RWPE2 (cell line): ENCODE results near the gene MCF2L.
A peak's percentile ranks its signal among the peaks of the same experiment; 100 is the strongest.

ENCODE experiments used
- ATAC-seq: fragments of 200-7000 bp; cut with Tn5 transposase; 3 replicates; pipeline ENCODE4 v1.9.1; 2021; ENCODE audit warnings: low read depth
- DNase-seq: peaks from one replicate; pipeline ENCODE4 v3.0.0-alpha.2; 2020; ENCODE audit warnings: low spot score
- H3K27ac ChIP-seq: fragments of 450-650 bp; 2 replicates; pipeline ENCODE4 v1.5.1; 2017; ENCODE audit warnings: mild to moderate bottlenecking; ENCODE audit not compliant: poor library complexity, severe bottlenecking
- H3K27me3 ChIP-seq: fragments of 250-450 bp; sonication (Bioruptor Pico); 2 replicates; pipeline ENCODE4 v1.5.1; 2021; ENCODE audit warnings: mild to moderate bottlenecking, moderate library complexity; ENCODE audit not compliant: insufficient read depth, poor library complexity, severe bottlenecking
- H3K36me3 ChIP-seq: fragments of 250-450 bp; sonication (Bioruptor Pico); 2 replicates; pipeline ENCODE4 v1.5.1; 2020; ENCODE audit warnings: low read depth, mild to moderate bottlenecking, moderate library complexity
- H3K4me1 ChIP-seq: fragments of 250-450 bp; sonication (Bioruptor Pico); 2 replicates; pipeline ENCODE4 v1.5.1; 2021; ENCODE audit warnings: mild to moderate bottlenecking, moderate library complexity; ENCODE audit not compliant: insufficient read depth, poor library complexity, severe bottlenecking
- H3K4me3 ChIP-seq: fragments of 250-450 bp; sonication (Bioruptor Pico); 2 replicates; pipeline ENCODE4 v1.5.1; 2021; ENCODE audit warnings: mild to moderate bottlenecking, moderate library complexity; ENCODE audit not compliant: severe bottlenecking
- H3K9me3 ChIP-seq: fragments of 250-450 bp; sonication (Bioruptor Pico); 2 replicates; pipeline ENCODE4 v1.5.1; 2021; ENCODE audit warnings: mild to moderate bottlenecking, moderate library complexity; ENCODE audit not compliant: severe bottlenecking
- TF ChIP-seq, protein P1 (sequence below): fragments of 450-650 bp; IDR thresholded peaks from one replicate; pipeline ENCODE4 v1.5.1; 2017; ENCODE audit warnings: mild to moderate bottlenecking, moderate library complexity; ENCODE audit not compliant: poor library complexity, severe bottlenecking

MCF2L gene

DNA sequence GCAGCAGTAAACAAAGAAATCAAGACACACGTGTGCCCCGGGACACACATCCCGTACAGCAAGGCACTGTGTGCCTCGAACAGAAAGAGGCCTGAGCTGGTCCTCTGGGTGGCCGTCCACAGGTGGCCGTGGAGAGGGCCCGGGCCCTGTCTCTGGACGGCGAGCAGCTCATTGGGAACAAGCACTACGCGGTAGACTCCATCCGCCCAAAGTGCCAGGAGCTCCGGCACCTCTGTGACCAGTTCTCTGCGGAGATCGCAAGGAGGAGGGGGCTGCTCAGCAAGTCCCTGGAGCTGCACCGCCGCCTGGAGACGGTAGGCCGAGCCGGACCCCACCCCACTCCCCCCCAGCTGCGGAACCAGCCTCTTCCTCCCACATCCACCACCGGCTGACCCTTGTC is 105.9 kb downstream of the MCF2L start:
- ATAC-seq (no peak), DNase-seq (no peak)
- TF ChIP-seq, protein P1, sequence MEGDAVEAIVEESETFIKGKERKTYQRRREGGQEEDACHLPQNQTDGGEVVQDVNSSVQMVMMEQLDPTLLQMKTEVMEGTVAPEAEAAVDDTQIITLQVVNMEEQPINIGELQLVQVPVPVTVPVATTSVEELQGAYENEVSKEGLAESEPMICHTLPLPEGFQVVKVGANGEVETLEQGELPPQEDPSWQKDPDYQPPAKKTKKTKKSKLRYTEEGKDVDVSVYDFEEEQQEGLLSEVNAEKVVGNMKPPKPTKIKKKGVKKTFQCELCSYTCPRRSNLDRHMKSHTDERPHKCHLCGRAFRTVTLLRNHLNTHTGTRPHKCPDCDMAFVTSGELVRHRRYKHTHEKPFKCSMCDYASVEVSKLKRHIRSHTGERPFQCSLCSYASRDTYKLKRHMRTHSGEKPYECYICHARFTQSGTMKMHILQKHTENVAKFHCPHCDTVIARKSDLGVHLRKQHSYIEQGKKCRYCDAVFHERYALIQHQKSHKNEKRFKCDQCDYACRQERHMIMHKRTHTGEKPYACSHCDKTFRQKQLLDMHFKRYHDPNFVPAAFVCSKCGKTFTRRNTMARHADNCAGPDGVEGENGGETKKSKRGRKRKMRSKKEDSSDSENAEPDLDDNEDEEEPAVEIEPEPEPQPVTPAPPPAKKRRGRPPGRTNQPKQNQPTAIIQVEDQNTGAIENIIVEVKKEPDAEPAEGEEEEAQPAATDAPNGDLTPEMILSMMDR, result no peak
- H3K4me3 ChIP-seq, result no peak overlapping the region
- H3K27ac ChIP-seq, result no peak overlapping the region
- H3K4me1 ChIP-seq, result no peaks in the 10 kb centered on the region
- H3K27me3 ChIP-seq, result no peaks in the 10 kb centered on the region
- H3K36me3 ChIP-seq, result no peaks in the 10 kb centered on the region
- H3K9me3 ChIP-seq, result no peaks in the 10 kb centered on the region

DNA sequence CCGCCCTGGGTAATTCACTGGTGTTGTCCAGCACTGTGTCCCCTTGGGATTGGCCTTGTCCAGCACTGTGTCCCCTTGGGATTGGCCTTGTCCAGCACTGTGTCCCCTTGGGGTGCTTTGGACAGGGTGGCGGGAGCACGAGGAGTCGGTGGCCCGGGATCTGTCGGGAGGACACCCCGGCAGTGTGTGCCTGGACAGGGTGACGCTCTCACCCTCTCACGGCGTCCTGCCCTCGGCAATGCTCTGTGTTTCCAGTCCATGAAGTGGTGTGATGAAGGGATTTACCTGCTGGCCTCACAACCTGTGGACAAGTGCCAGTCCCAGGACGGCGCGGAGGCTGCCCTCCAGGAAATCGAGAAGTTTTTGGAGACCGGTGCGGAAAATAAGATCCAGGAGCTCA is 106.7 kb downstream of the MCF2L start:
- no peak overlapping the region for H3K4me3 ChIP-seq
- no peaks in the 10 kb centered on the region for H3K27me3 ChIP-seq
- ATAC-seq, result no peak
- H3K36me3 ChIP-seq, result no peaks in the 10 kb centered on the region
- H3K9me3 ChIP-seq, result no peaks in the 10 kb centered on the region
- TF ChIP-seq, protein P1, result no peak
- no peaks in the 10 kb centered on the region for H3K4me1 ChIP-seq
- peak; percentile 39 for DNase-seq
- H3K27ac ChIP-seq, result no peak overlapping the region

DNA sequence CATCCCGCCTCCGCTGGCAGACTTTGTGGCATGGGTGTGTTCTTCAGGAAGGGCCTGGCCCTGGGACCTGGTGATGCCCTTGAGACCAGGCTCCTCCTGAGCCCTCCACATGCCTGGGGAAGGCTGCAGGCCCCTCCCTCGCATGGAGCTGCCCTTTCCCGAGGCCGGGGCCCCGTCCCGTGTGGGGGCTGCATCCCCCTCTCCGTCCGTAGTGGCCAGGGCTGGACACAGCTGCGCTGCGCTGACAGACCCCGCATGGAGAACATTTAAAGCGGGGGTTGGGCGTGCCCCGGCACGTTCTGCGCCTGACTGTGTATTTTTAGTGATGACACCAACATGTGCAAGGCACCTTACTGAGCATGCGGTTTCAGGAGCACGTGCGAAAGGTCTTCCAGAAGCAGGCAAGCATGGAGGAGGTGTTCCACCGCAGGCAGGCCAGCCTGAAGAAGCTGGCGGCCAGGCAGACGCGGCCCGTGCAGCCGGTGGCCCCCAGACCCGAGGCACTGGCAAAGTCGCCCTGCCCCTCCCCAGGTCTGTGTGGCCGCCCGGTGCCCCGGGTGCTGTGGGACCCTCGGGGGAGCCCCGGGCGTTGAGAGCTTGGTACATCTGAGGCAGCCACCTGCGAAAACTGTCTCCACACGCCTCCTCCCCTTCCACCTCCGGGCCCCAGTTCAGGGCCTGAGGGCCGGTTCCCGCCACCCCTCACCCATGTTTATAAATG is 107.8 kb downstream of the MCF2L start:
- H3K27me3 ChIP-seq, result no peaks in the 10 kb centered on the region
- H3K36me3 ChIP-seq, result no peaks in the 10 kb centered on the region
- no peak overlapping the region for H3K4me3 ChIP-seq
- ATAC-seq (no peak), DNase-seq (peak; percentile 44)
- TF ChIP-seq, protein P1, result no peak
- no peak overlapping the region for H3K27ac ChIP-seq
- no peaks in the 10 kb centered on the region for H3K4me1 ChIP-seq
- no peaks in the 10 kb centered on the region for H3K9me3 ChIP-seq

DNA sequence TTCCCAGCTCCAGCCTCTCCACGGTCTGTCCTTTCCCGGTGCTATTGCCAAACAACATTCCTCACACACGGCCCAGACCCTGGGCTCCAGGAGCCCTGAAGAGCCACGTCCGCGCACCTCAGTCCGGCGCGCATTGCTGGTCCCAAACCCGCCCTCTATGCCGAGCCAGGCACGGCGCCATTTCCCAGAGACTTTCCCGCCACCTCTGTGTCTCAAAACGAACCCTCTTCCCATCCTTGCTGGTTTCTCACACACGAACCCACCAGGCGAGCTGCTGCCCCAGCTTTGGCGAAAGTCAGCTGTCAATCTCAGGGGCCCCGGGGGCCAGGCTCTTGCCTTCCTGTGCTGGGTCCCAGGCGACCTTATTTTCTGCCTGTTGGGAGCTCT is 108.5 kb downstream of the MCF2L start:
- ATAC-seq, result no peak
- Histone ChIP-seq H3K27me3 (no peaks in the 10 kb centered on the region), H3K36me3 (no peaks in the 10 kb centered on the region), H3K9me3 (no peaks in the 10 kb centered on the region), H3K4me3 (no peak overlapping the region), H3K4me1 (no peaks in the 10 kb centered on the region), H3K27ac (no peak overlapping the region)
- DNase-seq, result peak; percentile 45
- TF ChIP-seq, protein P1, result no peak

DNA sequence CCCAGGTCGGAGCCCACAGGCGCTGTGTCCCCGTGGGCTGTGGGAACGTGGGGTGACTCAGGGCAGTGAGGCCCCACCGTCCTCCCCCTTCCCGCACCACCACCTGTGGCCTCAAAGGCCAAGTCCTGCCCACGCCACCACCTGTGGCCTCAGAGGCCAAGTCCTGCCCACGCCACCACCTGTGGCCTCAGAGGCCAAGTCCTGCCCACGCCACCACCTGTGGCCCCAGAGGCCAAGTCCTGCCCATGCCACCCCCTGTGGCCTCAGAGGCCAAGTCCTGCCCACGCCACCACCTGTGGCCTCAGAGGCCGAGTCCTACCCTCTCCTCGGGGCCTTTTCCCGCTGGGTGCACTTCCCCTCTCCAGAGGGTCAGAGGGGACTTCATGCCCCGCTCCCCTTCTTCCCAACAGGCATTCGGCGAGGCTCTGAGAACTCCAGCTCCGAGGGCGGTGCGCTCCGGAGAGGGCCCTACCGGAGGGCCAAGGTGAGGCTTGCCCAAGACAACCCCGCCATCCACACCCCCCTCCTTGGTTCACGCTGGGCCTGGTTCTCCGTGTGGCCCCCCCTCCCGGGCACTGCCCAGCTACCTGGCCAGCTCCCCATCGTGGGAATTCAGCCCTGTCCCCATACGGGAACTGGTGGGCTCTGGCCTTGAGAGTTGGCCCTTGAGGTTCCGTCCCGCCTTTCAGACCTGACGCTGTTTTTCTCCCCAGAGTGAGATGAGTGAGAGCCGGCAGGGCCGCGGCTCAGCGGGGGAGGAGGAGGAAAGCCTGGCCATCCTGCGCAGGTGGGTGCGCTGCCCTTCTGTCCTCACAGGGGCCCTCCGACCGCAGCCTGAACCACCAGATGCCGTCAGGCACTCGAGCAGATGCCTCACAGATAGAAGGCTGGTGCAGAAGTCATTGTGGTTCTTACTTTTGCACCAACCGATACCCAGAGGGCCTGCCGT is 109.2 kb downstream of the MCF2L start:
- ATAC-seq (no peak), DNase-seq (peak; percentile 49)
- Histone ChIP-seq H3K9me3 (no peaks in the 10 kb centered on the region), H3K36me3 (no peaks in the 10 kb centered on the region), H3K4me1 (no peaks in the 10 kb centered on the region), H3K4me3 (no peak overlapping the region), H3K27ac (no peak overlapping the region), H3K27me3 (no peaks in the 10 kb centered on the region)
- TF ChIP-seq, protein P1, result no peak
